HG02798 (cell line): Measurements from ENCODE around the gene FIBIN.
"Not testable (repeated sequence)": the region's sequence is repeated elsewhere in the genome, so short reads cannot be mapped to it uniquely, and the experiment has no call there.

Experiments used
- ATAC-seq: cut with Tn5 transposase; IDR thresholded peaks from one replicate; pipeline ENCODE4 v1.9.1; 2021; ENCODE audit warnings: mild to moderate bottlenecking; ENCODE audit not compliant: unreplicated experiment, poor library complexity

Gene FIBIN

DNA sequence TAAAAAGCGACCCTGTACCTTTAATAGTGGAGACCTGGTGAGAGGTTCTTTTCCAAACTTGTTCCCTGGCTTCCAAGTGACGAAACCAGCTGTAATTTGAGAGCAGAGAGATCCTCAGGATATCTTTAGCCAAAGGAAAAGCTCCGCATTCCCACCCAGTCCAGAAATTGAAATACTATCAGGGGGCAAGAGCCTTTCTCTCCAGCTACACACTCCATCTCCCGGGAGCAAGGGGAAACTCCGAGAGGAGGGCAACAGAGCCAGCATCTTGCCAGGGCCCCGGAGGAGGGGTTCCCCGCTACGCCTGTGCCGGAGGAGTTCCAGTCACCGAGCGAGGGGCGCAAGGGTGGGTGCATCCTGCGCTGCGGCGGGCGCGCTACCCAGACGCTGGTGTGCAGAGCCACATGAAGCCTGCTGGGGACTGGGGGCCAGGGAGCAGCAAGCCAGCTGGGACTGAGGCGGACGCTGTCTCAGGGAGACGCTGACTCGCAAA is at the start of gene FIBIN:
Gene FIBIN, plus strand, starts transcription at position 148 of the 493 bp plus-strand sequence. CDS start 415 bp downstream, outside the sequence.
- ATAC-seq = no peak

GRCh38 chr11:26944866-26945664 is 48.8 kb upstream of the FIBIN start:
- no peak for ATAC-seq

DNA sequence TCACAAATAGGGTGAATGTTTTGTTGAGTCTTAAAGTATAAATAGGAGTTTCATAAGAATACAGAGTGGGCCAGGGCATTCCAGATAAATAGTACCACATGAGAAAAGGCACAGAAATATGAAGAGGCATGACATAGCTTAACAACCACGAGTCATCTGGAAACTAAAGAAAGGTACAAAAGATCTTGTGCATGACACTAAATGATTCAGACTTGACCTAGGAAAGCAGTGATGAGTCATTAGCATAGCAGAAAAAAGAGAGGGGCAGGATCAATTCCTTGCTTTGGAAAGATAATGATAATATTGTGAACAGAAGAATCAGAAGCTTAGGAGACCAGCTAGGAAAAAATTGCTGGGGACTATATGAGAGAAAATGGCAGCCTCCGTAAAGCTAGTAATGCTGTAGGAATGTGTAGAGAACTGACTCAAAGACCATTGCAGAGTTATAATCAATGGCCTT is 47.6 kb upstream of the FIBIN start:
- no peak for ATAC-seq

- ATAC-seq = no peak
Observed at GRCh38 chr11:26947379-26947844, 46.5 kb upstream of the FIBIN start.

GRCh38 chr11:26947904-26948639 is 45.8 kb upstream of the FIBIN start:
- ATAC-seq = no peak

- ATAC-seq = no peak
Observed at GRCh38 chr11:26948881-26949280, 45.0 kb upstream of the FIBIN start.

DNA sequence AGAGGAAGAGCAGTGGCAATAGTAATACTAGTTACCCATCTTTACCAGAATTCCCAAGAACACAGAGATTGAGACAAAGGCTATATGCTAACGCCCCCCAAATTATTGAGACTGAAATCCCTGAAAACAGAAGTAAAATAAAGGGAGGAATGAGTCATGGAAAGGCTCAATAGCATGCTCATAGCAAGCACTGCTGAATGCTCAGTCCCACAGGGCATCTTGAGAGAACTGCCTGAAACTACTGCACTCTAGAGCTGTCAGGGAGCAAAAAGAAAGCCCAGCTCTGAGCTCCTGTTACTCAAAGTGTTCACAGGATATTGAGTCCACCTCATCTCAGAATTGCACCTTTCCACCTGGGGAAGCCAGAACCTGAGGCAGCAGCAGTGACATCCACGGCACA is 44.1 kb upstream of the FIBIN start:
- ATAC-seq = no peak

DNA sequence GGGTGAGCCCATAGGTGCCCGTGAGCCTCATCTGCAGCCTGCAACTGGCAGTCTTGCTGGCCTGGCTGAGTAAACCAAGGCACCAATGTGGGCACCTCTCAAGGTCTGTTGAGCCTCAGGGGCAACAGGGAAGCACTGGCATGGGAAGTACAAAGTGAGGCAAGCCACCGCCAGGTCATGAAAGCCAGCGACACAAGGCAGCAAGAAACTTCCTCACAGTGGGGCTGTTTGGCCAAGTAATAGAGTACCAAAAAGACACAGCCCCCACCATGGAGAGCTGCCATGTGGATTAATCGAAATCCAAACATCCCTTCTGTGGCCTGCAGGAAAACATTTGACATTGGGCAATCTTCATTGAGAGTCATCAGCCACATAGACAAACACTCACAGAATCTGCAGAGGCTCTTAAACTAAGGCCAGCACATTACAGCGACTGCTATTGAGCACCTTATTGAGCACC is 43.6 kb upstream of the FIBIN start:
- ATAC-seq = no peak

- no peak for ATAC-seq
Observed at GRCh38 chr11:26951809-26952515, 42.0 kb upstream of the FIBIN start.

- ATAC-seq = no peak
Observed at GRCh38 chr11:26953770-26954392, 40.0 kb upstream of the FIBIN start.

DNA sequence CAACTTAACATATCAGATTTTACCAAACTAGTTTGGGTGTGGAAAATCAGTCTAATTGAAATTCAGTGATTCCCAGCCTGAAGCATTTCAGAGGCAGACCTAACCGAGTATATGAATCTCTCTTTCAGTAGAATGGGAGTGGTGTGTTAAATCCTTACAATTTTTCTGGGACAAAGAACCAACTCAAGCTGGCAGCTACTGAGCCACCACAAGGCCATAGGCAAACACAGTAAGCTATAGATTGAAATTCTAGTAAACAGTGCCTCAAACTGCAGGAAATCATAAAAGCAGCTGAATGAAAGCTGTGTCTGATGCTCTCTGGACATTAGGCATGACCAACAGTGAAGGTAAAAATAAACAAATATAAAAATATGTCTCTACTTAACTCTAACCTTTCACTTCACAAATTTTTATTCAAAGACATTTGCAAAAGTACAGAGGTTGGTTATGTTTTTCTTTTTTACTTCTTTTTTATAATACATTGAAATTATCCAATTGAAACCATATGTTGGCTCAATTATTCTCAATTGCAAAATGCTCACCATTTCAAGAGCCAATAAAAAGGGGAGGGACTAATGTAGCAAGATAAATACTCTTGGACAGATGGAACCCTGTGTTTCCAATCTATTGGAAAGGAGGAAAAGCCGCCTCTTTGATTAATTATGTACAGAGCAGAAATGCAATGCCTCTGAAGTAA is 35.8 kb upstream of the FIBIN start:
- ATAC-seq = no peak

- no peak for ATAC-seq
Observed at GRCh38 chr11:26958702-26959049, 35.2 kb upstream of the FIBIN start.

DNA sequence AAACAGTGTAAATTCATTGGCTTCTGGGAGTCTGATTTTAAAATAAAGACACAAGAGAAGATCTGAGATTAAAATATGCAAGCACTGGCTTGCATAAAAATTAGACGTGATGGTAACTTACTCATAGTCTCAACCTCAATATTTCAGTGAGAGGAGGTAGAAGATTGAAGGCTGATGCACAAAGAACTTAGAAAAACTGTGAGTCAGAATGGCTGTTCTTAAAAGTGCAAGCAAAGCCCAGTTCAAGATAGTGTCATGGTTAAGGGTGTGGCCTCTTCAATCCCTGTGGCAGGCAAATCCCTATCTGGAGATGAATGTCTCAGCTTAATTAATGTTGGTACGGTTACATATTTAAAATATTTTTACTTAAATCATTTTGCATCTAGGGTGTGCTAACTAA is 33.6 kb upstream of the FIBIN start:
- no peak for ATAC-seq

DNA sequence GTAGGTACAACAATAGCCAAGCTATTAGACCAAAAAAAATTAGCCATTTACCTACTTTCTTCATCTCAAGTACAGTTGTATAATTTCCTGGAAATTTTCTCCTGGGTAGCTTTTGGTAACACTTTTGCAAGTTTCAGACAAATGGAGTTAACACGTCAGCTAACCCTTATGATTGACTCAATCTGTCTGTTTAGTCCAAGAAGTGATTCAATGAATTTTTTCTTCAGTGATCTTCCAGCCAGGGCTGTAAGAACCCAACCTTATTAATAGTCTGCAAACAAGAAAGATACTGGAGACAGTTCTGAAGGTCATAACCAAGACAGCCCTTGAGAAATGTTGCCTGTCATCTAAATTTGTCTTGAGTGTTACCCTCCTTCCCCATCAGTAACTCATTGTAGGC is 30.1 kb upstream of the FIBIN start:
- ATAC-seq = no peak

GRCh38 chr11:26964339-26964738 is 29.6 kb upstream of the FIBIN start:
- ATAC-seq = no peak

DNA sequence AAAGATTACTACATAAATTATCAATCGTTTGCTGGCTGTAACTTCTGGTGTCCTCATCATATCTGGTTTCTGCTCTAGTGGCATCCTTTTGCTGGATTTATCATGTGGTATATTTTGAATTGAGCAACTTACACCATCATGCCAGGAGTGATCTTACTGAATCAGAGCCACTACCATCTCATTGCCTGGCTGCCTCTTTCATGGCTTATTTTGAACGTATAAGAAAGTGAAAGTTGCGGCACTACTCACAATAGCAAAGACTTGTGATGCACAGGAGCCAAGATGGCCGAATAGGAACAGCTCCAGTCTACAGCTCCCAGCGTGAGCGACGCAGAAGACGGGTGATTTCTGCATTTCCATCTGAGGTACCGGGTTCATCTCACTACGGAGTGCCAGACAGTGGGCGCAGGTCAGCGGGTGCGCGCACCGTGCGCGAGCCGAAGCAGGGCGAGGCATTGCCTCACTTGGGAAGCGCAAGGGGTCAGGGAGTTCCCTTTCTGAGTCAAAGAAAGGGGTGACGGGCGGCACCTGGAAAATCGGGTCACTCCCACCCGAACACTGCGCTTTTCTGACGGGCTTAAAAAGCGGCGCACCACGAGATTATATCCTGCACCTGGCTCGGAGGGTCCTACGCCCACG is 28.9 kb upstream of the FIBIN start:
- ATAC-seq = not testable (repeated sequence)

DNA sequence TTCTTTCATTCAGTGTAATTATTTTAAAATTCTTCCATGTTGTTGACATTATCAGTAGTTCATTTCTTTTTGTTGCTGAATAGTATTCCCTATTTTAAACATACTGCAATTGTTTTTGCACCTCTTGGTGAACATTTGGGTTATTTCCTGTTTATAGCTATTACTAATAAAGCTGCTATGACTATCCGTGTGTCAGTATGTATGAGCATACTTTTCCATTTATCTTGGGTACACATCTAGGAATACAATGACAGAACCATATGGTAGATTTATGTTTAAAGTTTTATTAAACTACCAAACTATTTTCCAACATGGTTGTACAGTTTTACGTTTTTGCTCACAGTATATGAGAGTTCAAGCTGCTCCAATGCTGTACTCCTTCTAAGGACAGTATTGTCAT is 22.0 kb upstream of the FIBIN start:
- no peak for ATAC-seq

GRCh38 chr11:26974069-26974783 is 19.7 kb upstream of the FIBIN start:
- ATAC-seq = no peak

DNA sequence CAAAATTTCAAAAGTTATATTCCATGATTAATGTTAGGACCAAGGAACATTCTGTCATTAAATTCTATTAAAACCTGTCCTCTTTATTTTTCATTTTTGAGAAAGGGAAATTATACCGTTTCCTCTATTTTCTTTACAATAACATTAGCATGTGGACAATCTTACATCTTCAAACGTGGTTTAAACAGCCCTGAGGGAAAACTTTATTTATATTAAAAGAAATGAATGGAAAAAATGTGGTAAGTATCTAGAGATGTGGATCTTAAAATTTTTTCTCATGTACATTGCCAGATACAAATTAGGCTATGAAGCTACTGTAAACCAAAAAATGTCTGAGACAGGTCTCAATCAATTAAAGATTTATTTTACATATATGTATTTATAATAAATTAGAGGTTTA is 18.9 kb upstream of the FIBIN start:
- ATAC-seq = no peak
